Dermis blood vessel endothelial cell (primary cell): ENCODE measurements around the gene TMC2. TPM values are rescaled to one million over a fixed set of nuclear protein-coding genes. Genes with fewer than 3 reads are reported as not detected.
"Not testable (repeated sequence)": the region's sequence is repeated elsewhere in the genome, so short reads cannot be mapped to it uniquely, and the experiment has no call there.

Experiments
- DNase-seq: peaks from one replicate; pipeline ENCODE4 v3.0.0; 2010
- total RNA-seq: library from RNA; depleted of rRNA; stranded (reverse); fragments of >200 nt; gene quantifications from 2 replicates; pipeline ENCODE4 v1.2.3, GENCODE V29; 2014

TMC2 gene
- total RNA-seq, 1 donor from 2014 or later, result not detected

- no peak for DNase-seq
Measured at GRCh38 chr20:2672446-2672845, 136.1 kb downstream of the TMC2 start.

DNA sequence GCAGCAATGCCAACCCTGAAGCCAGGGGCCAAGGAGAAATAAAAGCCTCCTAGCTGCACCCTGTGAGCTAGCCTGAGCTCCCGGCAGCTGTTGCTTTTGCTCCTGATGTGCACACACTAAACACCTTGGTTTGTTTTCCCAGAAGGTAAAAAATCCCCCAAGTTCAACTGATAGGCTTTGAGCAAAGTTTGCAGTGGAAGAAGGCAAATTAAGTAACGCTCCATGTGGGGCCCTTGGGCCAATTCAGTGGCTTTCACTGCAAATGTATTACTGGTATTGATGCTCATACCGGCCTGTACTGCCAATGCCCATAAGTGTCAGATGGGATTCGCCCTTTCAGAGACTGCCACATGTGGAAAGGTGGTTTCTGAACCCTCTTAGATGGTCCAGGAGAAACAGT lies 137.1 kb downstream of the TMC2 start:
- no peak for DNase-seq

DNA sequence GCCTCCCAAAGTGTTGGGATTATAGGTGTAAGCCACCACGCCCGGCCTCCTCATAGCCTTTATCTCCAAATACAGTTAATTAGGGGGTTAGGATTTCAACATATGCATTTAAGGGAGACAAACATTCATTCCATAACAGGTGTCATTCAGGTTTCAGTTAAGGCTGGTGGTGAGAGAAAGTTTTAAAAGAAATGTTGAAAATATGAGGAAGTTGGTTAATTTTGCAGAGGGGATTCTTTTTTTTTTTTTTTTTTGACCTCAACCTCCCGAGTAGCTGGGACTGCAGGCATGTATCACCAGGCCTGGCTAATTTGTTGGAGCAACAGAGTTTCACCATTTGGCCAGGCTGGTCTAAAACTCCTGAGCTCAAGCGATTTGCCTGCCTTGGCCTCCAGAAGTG lies 143.7 kb downstream of the TMC2 start:
- no peak for DNase-seq

GRCh38 chr20:2682040-2682439 lies 145.7 kb downstream of the TMC2 start:
- DNase-seq, result not testable (repeated sequence)

- DNase-seq, result not testable (repeated sequence)
Measured at GRCh38 chr20:2684817-2685216, 148.4 kb downstream of the TMC2 start.

- no peak for DNase-seq
Measured at GRCh38 chr20:2687514-2687913, 151.1 kb downstream of the TMC2 start.

DNA sequence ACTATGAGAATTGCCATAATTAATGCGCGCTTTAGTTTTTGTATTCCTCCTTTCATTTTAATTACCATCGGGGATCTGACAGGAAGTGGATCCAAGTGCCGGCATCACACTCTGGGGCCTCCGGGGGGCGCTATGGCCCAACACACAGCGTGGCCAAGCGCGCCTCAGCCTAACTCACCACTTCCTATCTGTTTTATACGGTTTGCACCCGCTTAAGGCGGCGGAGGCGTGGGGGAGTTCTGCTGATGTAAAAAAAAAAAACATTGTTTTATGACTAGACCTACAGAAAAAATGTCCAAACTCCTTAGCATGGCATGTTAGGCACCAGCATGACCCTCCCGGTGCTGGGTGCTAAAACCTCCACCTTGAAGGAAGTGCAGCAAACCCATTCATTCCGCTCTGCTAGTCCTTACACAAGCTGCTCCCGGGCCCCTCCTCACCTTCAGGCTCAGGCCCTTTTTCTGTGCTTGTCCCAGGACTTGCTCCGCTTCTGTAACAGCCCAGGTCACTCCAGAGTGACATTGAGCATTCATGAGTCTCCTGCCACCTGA lies 151.7 kb downstream of the TMC2 start:
- DNase-seq, result peak; percentile 66

DNA sequence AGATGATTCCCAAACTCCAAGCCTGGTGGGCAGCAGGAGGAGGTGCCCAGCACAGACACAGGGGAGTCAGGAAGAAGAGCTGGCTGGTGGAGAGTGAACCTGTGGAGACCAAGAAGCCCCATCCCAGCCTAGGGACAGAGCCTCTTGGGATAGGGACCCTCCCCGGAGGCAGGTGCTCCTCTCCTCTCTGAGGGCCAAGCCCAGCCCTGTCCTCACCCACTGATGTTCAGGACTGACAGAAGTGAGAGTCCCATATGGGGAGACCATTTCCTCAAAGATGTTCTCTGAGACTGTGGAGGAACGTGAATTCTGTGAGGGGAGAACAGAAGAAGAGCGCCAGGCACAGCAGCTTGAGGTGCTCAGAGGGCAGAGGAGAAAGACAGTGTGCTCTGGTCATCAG lies 153.8 kb downstream of the TMC2 start:
- DNase-seq, result no peak

GRCh38 chr20:2690718-2691117 lies 154.3 kb downstream of the TMC2 start:
- DNase-seq, result no peak

GRCh38 chr20:2691127-2691526 lies 154.8 kb downstream of the TMC2 start:
- no peak for DNase-seq

Other genes starting within 250 kb of the TMC2 start
- gene TGM3, start 240.6 kb upstream of the TMC2 start, total RNA-seq, result not detected in 2 replicates
- not detected in 2 replicates for gene TGM6, start 155.7 kb upstream of the TMC2 start, total RNA-seq
- gene SNRPB, start 65.8 kb upstream of the TMC2 start, total RNA-seq, result 260 and 270 TPM in 2 replicates
- 9.2 and 9.5 TPM in 2 replicates for gene ZNF343, start 27.7 kb upstream of the TMC2 start, total RNA-seq
- 149 and 182 TPM in 2 replicates for gene NOP56, start 116.1 kb downstream of the TMC2 start, total RNA-seq
- gene IDH3B, start 127.6 kb downstream of the TMC2 start, total RNA-seq, result 118 and 131 TPM in 2 replicates
- gene EBF4, start 156.2 kb downstream of the TMC2 start, total RNA-seq, result 1.0 and 2.4 TPM in 2 replicates